NCI-H2196 (cell line): ENCODE data around the gene SAAL1.
"Not testable (repeated sequence)": the region's sequence is repeated elsewhere in the genome, so short reads cannot be mapped to it uniquely, and the experiment has no call there.

ENCODE experiments used
- DNase-seq: peaks from one replicate; lab custom pipeline; 2025; ENCODE audit not compliant: unreplicated experiment; lab: John Stamatoyannopoulos, UW

Gene SAAL1

GRCh38 chr11:18105802-18106574, at the start of gene SAAL1:
SAAL1 (minus strand) TSS chr11:18106082; CDS start chr11:18106041, 41 bp downstream.
- peak; percentile 90 for DNase-seq

GRCh38 chr11:18151581-18151980, 45.7 kb upstream of the SAAL1 start:
- no peak for DNase-seq

DNA sequence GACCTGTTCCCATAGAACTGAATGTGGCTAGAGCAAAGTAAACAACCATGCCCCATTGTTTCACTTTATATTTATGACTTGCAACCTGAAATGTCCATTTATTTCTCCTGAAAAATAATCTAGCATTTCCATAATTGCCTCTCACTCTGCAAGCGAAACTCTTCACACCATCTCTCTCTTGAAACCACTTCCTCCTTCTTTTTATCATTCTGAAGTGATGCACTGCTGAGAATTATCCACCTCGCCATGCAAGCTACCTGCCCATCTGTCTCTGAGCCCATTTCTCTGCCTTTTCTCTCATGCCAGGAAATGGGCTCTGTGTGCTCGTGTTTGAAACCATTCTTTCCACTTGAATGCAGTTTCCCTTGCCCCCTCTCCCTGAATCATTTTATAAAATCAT, 40.0 kb upstream of the SAAL1 start:
- no peak for DNase-seq

DNA sequence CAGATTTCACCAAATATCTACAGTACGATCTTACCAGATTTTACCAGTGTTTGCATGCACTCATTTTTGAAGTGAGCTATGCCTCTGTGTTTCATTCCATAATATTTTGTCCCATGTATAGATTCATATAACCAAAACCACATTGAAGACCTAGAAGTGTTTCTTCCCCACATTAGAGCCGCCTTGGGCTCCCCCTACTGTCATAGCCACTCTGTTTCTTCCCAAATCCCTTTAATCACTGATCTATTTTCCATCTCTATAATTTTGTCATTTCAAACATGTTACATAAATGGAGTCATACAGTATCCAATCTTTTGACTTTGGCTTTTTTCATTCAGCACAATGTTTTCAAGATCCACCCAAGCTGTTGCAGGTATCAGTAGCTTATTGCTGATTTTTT, 39.1 kb upstream of the SAAL1 start:
- no peak for DNase-seq

DNA sequence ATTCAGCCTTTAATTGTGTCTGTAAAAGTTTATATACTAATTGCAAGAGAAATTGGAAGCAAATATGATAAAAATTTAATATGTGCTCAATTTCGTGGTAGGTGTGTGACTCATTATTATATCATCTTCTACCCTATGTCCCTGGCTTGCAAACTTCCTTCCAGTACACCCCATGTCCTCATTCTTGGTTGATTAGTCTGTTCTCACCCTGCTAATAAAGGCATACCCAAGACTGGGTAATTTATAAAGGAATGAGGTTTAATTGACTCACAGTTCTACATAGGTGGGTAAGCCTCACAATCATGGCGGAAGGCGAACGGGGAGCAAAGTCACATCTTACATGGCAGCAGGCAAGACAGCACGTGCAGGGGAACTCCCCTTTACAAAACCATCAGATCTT, 38.4 kb upstream of the SAAL1 start:
- no peak for DNase-seq

- no peak for DNase-seq
These were observed 34.3 kb upstream of the SAAL1 start for GRCh38 chr11:18140145-18140544.

DNA sequence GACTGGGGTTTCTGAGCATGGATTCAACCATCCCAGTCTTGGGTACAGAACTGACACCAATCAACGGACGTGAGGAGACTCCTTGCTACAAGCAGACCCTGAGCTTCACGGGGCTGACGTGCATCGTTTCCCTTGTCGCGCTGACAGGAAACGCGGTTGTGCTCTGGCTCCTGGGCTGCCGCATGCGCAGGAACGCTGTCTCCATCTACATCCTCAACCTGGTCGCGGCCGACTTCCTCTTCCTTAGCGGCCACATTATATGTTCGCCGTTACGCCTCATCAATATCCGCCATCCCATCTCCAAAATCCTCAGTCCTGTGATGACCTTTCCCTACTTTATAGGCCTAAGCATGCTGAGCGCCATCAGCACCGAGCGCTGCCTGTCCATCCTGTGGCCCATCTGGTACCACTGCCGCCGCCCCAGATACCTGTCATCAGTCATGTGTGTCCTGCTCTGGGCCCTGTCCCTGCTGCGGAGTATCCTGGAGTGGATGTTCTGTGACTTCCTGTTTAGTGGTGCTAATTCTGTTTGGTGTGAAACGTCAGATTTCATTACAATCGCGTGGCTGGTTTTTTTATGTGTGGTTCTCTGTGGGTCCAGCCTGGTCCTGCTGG, 31.4 kb upstream of the SAAL1 start:
- no peak for DNase-seq

- no peak for DNase-seq
These were observed 29.4 kb upstream of the SAAL1 start for GRCh38 chr11:18135308-18135707.

DNA sequence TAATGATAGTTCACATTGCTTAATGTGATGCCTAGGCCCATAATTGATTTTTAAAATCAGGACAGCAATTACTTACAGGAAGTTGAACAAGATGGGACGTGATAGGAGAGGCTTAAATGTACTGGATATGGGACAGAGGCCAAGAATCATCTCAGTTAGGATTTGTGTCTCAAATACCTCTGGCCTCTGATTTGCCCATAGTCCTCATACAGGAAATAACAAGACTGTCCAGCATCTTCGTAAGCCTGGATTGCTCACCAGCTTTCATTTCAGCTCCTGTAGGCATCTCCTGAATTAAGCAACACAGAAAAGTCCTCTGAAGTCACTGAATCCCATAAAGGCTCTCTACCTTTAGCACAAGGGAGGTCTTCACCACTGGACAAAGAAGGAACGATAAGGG, 26.5 kb upstream of the SAAL1 start, which contains the start of gene MRGPRX3:
MRGPRX3 (plus strand) TSS at position 231 of the 400 bp plus-strand sequence. CDS start 4,632 bp downstream, outside the sequence.
- no peak for DNase-seq

DNA sequence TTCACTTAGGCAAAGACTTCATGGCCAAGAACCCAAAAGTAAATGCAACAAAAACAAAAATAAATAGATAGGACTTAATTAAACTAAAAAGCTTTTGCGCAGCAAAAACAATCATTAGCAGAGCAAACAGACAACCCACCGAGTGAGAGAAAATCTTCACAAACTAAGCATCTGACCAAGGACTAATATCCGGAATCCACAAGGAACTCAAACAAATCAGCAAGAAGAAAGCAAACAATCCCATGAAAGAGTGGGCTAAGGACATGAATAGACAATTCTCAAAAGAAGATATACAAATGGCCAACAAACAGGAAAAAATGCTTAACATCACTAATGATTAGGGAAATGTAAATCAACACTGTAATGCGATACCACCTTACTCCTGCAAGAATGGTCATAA, 25.2 kb upstream of the SAAL1 start:
- DNase-seq = not testable (repeated sequence)

GRCh38 chr11:18121331-18121828, 15.5 kb upstream of the SAAL1 start:
- not testable (repeated sequence) for DNase-seq

DNA sequence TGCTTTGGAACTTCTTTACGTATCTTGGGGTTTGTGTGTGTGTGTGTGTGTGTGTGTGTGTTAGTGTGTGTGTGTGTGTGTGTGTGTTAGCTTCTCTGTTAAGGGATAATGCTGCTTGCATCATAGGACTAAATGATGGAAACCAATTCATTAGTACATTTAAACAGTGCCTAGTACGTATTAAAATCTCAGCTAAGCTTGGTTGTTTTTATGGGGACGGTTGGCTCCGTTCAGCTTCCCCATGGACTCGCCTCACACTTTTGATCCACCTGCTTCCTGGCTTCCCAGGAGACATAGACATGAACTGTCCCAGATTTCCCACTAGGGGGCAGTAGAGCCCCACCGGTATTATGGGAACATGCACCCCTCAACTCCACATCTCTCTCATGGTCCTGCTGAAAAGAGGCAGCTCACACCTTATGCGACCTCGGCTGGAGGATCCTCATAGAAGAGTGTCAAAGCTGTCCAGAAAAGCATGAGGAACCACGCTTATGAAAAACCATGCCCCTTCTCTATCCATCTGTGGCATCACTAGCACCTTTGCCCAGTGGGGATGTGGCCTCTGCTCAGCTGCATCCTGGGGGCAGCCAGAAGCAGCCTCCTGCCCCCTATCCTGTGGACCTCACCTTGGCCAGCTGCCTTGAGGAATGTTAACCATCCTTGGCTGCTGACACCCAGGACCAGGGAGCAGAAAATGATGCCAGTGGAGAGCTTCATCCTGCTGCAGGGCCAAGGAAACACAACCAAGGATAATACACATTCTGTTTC, 9.7 kb upstream of the SAAL1 start:
- DNase-seq = peak; percentile 84

DNA sequence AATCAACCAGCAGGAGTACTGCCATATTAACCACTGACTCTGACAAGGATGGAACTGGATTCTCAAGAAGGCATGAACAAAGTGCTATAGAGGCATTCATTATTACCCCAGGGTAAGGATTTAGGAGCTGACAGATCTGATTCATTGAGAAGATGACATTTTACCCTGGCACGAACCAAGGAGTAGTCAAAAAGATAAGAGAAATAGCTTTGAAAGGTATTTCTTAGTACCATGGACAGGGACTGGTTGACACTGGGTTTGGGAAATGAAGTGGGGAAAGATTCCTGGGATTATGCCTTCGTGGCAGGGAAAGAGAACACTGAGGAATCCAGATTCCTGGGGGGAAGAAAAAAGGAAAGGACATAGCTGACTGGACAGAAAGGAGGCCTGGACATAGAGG, 5.1 kb upstream of the SAAL1 start:
- DNase-seq = no peak

DNA sequence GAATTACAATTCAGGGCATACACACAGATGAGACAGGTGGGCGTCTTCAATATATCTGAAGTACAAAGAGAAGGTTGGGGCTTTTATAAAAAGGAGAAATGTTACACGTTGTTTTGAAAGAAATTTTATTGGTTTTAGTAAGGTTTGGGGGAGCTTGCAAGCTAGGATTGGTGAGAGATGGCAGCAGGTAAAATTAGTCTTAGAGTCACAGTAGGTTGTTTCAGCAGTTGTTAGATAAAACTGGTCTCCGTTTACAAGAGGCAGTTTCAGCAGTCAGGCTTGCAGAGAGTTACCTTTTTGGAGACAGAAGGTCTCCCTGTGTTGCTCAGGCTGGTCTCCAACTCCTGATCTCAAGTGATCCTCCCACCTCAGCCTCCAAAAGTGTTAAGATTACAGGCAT, 2.4 kb upstream of the SAAL1 start:
- DNase-seq = no peak

DNA sequence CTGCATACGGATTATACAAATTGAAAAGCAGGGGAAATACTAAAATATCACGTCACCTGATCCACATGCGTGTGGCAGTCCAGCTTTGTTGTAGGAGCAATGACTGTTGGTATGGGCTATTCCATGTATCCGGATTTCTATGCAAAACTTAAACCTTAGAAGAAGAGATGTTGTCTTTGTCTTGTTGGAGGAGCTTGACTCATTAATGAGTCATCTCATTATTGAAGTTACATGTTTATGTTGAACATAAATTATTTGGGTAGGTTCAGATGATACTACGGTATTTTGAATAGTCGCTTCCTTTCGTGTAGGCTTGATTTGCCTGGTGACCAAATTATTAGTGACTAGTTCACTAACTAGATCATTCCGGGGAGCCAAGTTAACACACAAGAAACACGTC, 806 bp upstream of the SAAL1 start:
- no peak for DNase-seq

DNA sequence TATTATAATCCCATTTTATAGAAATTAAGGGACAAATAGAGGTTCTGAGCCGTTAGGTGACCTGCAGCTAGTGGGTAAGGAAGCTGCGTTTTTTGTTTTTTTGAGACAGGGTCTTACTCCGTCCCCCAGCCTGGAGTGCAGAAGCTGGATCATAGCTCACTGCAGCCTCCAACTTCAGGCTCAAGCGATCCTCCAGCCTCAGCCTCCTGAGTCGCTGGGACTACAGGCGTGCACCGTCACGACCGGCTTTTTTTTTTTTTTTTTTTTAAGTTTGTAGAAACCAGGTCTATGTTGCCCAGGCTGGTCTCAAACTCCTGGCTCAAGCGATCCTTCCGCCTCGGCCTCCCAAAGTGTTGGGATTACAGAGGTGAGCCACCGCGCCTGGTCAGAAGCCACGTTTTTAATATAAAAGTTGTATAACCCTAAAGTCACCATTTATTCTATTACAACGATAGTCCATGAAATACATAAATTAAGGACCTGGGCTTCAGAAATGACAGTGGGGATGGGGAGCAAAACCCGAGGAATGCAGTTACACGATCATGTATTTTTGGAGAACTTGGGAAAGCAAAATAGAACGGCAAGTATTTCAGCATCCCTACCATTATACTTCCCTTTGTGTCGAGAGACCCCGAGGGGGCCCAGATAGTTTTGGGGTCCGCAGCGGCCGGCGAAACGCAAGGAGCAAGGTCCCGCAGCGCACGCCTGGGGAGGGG, 638 bp downstream of the SAAL1 start:
- no peak for DNase-seq

- no peak for DNase-seq
These were observed 4.8 kb downstream of the SAAL1 start for GRCh38 chr11:18100926-18101656.

GRCh38 chr11:18093959-18094358, 11.9 kb downstream of the SAAL1 start:
- no peak for DNase-seq

DNA sequence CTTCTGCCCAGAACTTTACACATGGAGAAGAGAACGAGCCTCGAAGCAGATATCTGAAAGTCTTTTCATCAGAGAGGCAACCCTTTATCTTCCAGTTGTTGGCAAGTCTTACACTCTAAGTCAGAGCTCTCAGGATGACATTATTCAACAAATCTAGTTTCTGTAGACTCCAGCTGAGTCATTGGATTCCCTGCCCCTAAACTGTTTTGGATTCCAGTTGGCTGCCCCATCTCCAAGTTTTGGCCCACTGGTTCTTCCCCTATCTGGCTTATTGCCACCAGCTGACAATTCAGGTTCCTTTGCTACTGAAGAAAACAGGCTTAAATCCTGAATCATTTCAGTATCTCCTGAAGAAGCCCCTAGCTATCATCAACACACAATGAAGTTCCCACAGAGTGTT, 14.2 kb downstream of the SAAL1 start:
- DNase-seq = no peak

DNA sequence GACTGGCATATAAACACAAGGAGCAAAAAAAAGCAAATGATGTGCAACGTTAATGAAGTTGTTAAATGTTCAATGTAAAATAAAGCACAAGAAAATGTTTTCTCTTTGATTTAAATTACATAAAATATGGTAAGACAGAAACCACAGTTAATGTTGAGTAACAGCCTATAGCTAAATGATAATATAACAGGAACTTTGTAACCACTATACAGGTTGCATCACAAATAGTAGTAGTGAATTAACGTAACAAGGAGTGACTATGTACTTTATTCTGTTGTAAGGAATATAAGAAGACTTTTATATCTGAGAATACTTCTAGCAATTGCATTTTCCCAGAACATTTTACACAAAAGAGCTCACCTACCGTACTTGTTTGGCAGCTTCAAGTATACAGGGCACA, 16.9 kb downstream of the SAAL1 start:
- DNase-seq = no peak
